Smooth muscle cell (in vitro differentiated cells): Measurements from ENCODE around the gene PACSIN2. TPM values are rescaled to one million over a fixed set of nuclear protein-coding genes. Genes with fewer than 3 reads are reported as not detected.
A peak's percentile ranks its signal among the peaks of the same experiment; 100 is the strongest.
"Not testable (repeated sequence)": the region's sequence is repeated elsewhere in the genome, so short reads cannot be mapped to it uniquely, and the experiment has no call there.

Source experiments
- DNase-seq: peaks from one replicate; lab custom pipeline; 2025; ENCODE audit not compliant: unreplicated experiment; lab: John Stamatoyannopoulos, UW
- H2AFZ ChIP-seq: fragments of 200-600 bp; sonication (generic); 2 replicates; pipeline ENCODE4 v1.6.0; 2016; ENCODE audit warnings: antibody characterized with exemption, low read depth, mild to moderate bottlenecking
- H3F3A ChIP-seq: fragments of 200-600 bp; sonication (generic); 2 replicates; pipeline ENCODE4 v1.6.0; 2017; ENCODE audit warnings: antibody characterized with exemption, low read depth
- H3K27ac ChIP-seq: fragments of 200-600 bp; sonication (generic); 2 replicates; pipeline ENCODE4 v1.5.1; 2016; ENCODE audit warnings: low read depth, mild to moderate bottlenecking
- H3K27me3 ChIP-seq: fragments of 200-600 bp; sonication (generic); 2 replicates; pipeline ENCODE4 v1.6.1; 2016; ENCODE audit warnings: low read depth, mild to moderate bottlenecking
- H3K36me3 ChIP-seq: fragments of 200-600 bp; sonication (generic); 2 replicates; pipeline ENCODE4 v1.5.1; 2016; ENCODE audit warnings: low read depth
- H3K4me1 ChIP-seq: fragments of 200-600 bp; sonication (generic); 2 replicates; pipeline ENCODE4 v1.5.1; 2016; ENCODE audit warnings: low read depth
- H3K4me2 ChIP-seq: fragments of 200-600 bp; sonication (generic); 2 replicates; pipeline ENCODE4 v1.6.0; 2016; ENCODE audit warnings: mild to moderate bottlenecking
- H3K4me3 ChIP-seq: fragments of 200-600 bp; sonication (generic); 2 replicates; pipeline ENCODE4 v1.5.1; 2016; ENCODE audit warnings: mild to moderate bottlenecking
- H3K79me2 ChIP-seq: fragments of 200-600 bp; sonication (generic); 2 replicates; pipeline ENCODE4 v1.6.0; 2016; ENCODE audit warnings: low read depth, mild to moderate bottlenecking
- H3K9ac ChIP-seq: fragments of 200-600 bp; sonication (generic); 2 replicates; pipeline ENCODE4 v1.6.0; 2016; ENCODE audit warnings: low read depth
- H3K9me3 ChIP-seq: fragments of 200-600 bp; sonication (generic); replicated peaks from 2 replicates; pipeline ENCODE4 v1.5.1; 2016; ENCODE audit warnings: low read depth
- H4K20me1 ChIP-seq: fragments of 200-600 bp; sonication (generic); 2 replicates; pipeline ENCODE4 v1.6.0; 2016; ENCODE audit warnings: low read depth
- WGBS: methylation state at CpG from one replicate; pipeline ENCODE4 v1.1.7; 2016; ENCODE audit warnings: low lambda C conversion rate; 5-methylcytosine and 5-hydroxymethylcytosine counted together
- polyA plus RNA-seq: library from polyadenylated mRNA; unstranded; fragments of >200 nt; fragmentation: Nextera tagmentation; extraction: Ambion mirVana; gene quantifications from 2 replicates; pipeline ENCODE4 v1.2.1, GENCODE V29; 2016
- total RNA-seq: library from RNA; depleted of rRNA; stranded (reverse); fragments of >200 nt; gene quantifications from 2 replicates; pipeline ENCODE4 v1.2.3, GENCODE V29; 2014
- TF ChIP-seq, protein P1 (sequence below): fragments of 200-600 bp; sonication (generic); IDR thresholded peaks from 2 replicates; pipeline ENCODE4 v1.5.1; 2017; ENCODE audit warnings: borderline replicate concordance, mild to moderate bottlenecking, antibody characterized with exemption; ENCODE audit not compliant: insufficient read depth, poor library complexity, severe bottlenecking

Gene PACSIN2
- total and polyA plus RNA-seq, 2 experiments from 2014 or later = 34.7 to 41.1 TPM

DNA sequence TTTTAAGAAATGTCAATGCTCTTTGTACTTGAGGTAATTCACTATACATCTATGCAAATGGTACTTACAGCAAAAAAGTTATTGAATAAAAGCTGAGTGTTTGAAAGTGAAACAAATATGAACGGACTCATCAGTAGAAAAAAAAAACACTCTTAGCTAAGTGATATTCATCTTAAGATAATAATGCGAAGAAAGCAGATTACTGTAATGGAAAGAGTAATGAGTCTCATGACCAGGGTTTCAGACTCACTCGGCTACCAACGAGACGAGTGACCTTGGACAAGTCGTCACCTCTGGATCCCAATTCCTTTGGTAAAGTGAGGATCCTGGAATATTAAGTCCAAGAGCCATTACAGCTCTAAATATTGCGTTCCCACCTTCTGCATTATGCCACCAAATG, 57.0 kb downstream of the PACSIN2 start:
- peaks cover 47% of the 10 kb centered on the region for H4K20me1 ChIP-seq
- H3K4me2 ChIP-seq = no peak overlapping the region

DNA sequence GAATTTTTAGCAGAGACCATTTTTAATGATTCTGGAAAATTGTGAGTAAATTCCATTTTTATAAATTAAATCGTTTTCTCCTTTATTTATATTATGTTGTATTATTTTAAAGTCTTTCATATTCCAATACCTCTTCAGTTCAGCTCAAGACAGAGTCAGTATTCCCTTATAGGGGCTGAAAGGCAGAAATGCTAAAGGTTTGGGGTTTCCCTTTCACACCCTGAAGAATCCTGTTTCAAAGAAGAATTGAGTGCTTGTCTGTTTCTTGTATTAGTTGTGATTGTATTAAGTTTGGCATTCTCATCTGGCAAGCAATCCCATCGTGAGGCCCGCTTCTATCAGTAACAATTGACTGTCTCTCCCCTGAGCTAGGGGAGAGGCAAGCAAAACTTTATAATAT, 57.4 kb downstream of the PACSIN2 start:
- peaks cover 86% of the 10 kb centered on the region for H3K79me2 ChIP-seq
- H3K36me3 ChIP-seq = no peaks in the 10 kb centered on the region
- H3K9ac ChIP-seq = no peak overlapping the region
- TF ChIP-seq, protein P1, sequence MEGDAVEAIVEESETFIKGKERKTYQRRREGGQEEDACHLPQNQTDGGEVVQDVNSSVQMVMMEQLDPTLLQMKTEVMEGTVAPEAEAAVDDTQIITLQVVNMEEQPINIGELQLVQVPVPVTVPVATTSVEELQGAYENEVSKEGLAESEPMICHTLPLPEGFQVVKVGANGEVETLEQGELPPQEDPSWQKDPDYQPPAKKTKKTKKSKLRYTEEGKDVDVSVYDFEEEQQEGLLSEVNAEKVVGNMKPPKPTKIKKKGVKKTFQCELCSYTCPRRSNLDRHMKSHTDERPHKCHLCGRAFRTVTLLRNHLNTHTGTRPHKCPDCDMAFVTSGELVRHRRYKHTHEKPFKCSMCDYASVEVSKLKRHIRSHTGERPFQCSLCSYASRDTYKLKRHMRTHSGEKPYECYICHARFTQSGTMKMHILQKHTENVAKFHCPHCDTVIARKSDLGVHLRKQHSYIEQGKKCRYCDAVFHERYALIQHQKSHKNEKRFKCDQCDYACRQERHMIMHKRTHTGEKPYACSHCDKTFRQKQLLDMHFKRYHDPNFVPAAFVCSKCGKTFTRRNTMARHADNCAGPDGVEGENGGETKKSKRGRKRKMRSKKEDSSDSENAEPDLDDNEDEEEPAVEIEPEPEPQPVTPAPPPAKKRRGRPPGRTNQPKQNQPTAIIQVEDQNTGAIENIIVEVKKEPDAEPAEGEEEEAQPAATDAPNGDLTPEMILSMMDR = no peak
- DNase-seq = no peak
- peaks cover 48% of the 10 kb centered on the region for H4K20me1 ChIP-seq
- peaks cover 17% of the 10 kb centered on the region for H3K4me1 ChIP-seq
- H2AFZ ChIP-seq = no peak overlapping the region
- no peak overlapping the region for H3K4me2 ChIP-seq
- H3K9me3 ChIP-seq = no peaks in the 10 kb centered on the region
- H3K4me3 ChIP-seq = no peak overlapping the region
- 92% methylated on average over 3 of the region's 3 CpGs for WGBS
- no peaks in the 10 kb centered on the region for H3K27me3 ChIP-seq
- peak overlapping the region; percentile 9 for H3K27ac ChIP-seq
- H3F3A ChIP-seq = peaks cover 7% of the 10 kb centered on the region

More for the DNA sequence above, 57.0 kb downstream of the PACSIN2 start:
- no peaks in the 10 kb centered on the region for H3K36me3 ChIP-seq
- H3K79me2 ChIP-seq = peaks cover 83% of the 10 kb centered on the region
- no peak overlapping the region for H2AFZ ChIP-seq
- peaks cover 17% of the 10 kb centered on the region for H3K4me1 ChIP-seq
- no peak for DNase-seq
- peak overlapping the region; percentile 9 for H3K27ac ChIP-seq
- WGBS = 72% methylated on average over 7 of the region's 7 CpGs
- TF ChIP-seq, protein P1 = no peak
- H3K9ac ChIP-seq = no peak overlapping the region
- peaks cover 7% of the 10 kb centered on the region for H3F3A ChIP-seq
- H3K9me3 ChIP-seq = no peaks in the 10 kb centered on the region
- H3K4me3 ChIP-seq = no peak overlapping the region
- H3K27me3 ChIP-seq = no peaks in the 10 kb centered on the region

DNA sequence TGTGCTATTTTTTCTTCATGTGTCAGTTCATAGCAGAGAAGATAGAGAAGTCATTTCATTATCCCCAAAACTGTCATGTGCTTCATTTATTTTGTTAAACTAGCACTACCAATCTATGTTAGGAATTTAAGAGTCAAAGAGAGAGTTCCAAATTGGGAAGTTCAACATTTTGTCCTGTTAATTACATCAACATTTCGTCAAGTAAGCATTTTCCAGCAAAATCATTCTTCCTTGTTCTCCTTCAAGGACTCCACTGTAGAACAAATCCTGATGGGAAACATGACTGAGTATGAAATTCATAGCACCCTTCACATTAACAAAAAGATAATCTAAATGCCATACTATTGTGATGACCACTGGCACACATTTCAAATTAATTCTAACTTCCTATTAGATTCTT, 59.1 kb downstream of the PACSIN2 start:
- DNase-seq = no peak
- Histone ChIP-seq H4K20me1 (peaks cover 60% of the 10 kb centered on the region), H3K9me3 (no peaks in the 10 kb centered on the region), H3K27me3 (no peaks in the 10 kb centered on the region), H3K4me2 (no peak overlapping the region), H3K36me3 (no peaks in the 10 kb centered on the region), H3K27ac (no peak overlapping the region), H2AFZ (no peak overlapping the region), H3K79me2 (peaks cover 89% of the 10 kb centered on the region), H3K4me3 (no peak overlapping the region), H3K9ac (no peak overlapping the region), H3K4me1 (peaks cover 20% of the 10 kb centered on the region), H3F3A (peaks cover 7% of the 10 kb centered on the region)
- WGBS = 96% methylated on average over 1 of the region's 1 CpG
- TF ChIP-seq, protein P1 = no peak

- Histone ChIP-seq H3K9me3 (no peaks in the 10 kb centered on the region), H3K4me1 (peaks cover 18% of the 10 kb centered on the region), H3K79me2 (peaks cover 93% of the 10 kb centered on the region), H4K20me1 (peaks cover 63% of the 10 kb centered on the region), H3K4me3 (no peak overlapping the region), H3K36me3 (no peaks in the 10 kb centered on the region), H3K27ac (no peak overlapping the region), H2AFZ (no peak overlapping the region), H3F3A (peaks cover 7% of the 10 kb centered on the region), H3K9ac (no peak overlapping the region), H3K27me3 (no peaks in the 10 kb centered on the region), H3K4me2 (no peak overlapping the region)
- no peak for DNase-seq
- WGBS = 86% methylated on average over 8 of the region's 8 CpGs
- TF ChIP-seq, protein P1 = no peak
These were observed 59.8 kb downstream of the PACSIN2 start for GRCh38 chr22:42955087-42955635.

- peaks cover 77% of the 10 kb centered on the region for H4K20me1 ChIP-seq
- not testable (repeated sequence) for H3K9me3 ChIP-seq, H3K27ac ChIP-seq, H3K9ac ChIP-seq, H3K27me3 ChIP-seq, H3F3A ChIP-seq, H2AFZ ChIP-seq, H3K4me3 ChIP-seq, DNase-seq, H3K36me3 ChIP-seq, H3K4me2 ChIP-seq, H3K4me1 ChIP-seq
- peaks cover 97% of the 10 kb centered on the region for H3K79me2 ChIP-seq
- 91% methylated on average over 6 of the region's 6 CpGs for WGBS
These were observed 61.2 kb downstream of the PACSIN2 start for GRCh38 chr22:42953751-42954150.
